K562 (cell line): ENCODE measurements around the gene TNIP1. TPM values are rescaled to one million over a fixed set of nuclear protein-coding genes. Genes with fewer than 3 reads are reported as not detected.

Experiments
- ETV5 ChIP-seq: sonication (generic); formaldehyde crosslinking; IDR thresholded peaks from 2 replicates; pipeline ENCODE4 v1.4.0; 2020; ENCODE audit warnings: low read depth, mild to moderate bottlenecking, missing genetic modification reagents
- PREB ChIP-seq: sonication (generic); formaldehyde crosslinking; IDR thresholded peaks from 2 replicates; pipeline ENCODE4 v1.8.1; 2023; ENCODE audit warnings: mild to moderate bottlenecking, missing genetic modification reagents
- STAT6 ChIP-seq: sonication (generic); formaldehyde crosslinking; IDR thresholded peaks from 2 replicates; pipeline ENCODE4 v1.8.1; 2023; ENCODE audit warnings: mild to moderate bottlenecking, missing genetic modification reagents
- ZNF512 ChIP-seq: IDR thresholded peaks from 2 replicates; pipeline ENCODE4 v1.6.1; 2016; ENCODE audit warnings: missing genetic modification characterization, missing compliant biosample characterization
- polyA plus RNA-seq, 8 experiments: library from polyadenylated mRNA; depleted of rRNA in 4 of 8; stranded (reverse) in 5 of 8; unstranded in 3 of 8; fragments of >200 nt; fragmentation: Nextera tagmentation in 2 of 8; fragmentation: Illumina TruSeq in 1 of 8; extraction: Ambion mirVana in 2 of 8; extraction: Trizol in 1 of 8; gene quantifications; 2 replicates each; pipeline versions ENCODE4 v1.2.1 to v1.2.3, GENCODE V29; 2011 to 2014; ENCODE audit warnings: inconsistent platforms in 1 of 8, missing spikeins in 1 of 8
- total RNA-seq, 7 experiments: library from RNA; depleted of rRNA in 6 of 7; stranded (reverse); fragments of >200 nt in 6 of 7; fragmentation: Illumina TruSeq in 2 of 7; extraction: Trizol in 2 of 7; gene quantifications; 2 replicates each; pipeline versions ENCODE4 v1.2.1 to v1.2.3, GENCODE V29; 2011 to 2021; ENCODE audit warnings: low replicate concordance in 1 of 7
- TF ChIP-seq, protein P1 (sequence below): sonication (generic); formaldehyde crosslinking; IDR thresholded peaks from 2 replicates; pipeline ENCODE4 v1.8.0; 2023; ENCODE audit warnings: mild to moderate bottlenecking, missing genetic modification reagents
- TF ChIP-seq, protein P2 (sequence below), 3 experiments: fragments of 200-800 bp in 1 of 3; fragments of 250-450 bp in 1 of 3; fragments of 450-650 bp in 1 of 3; sonication (Bioruptor Pico) in 1 of 3; sonication (Bioruptor generic) in 1 of 3; formaldehyde crosslinking in 1 of 3; IDR thresholded peaks; 2 replicates each; pipeline versions ENCODE4 v1.6.1 to v1.8.0; 2016 to 2022; ENCODE audit warnings: mild to moderate bottlenecking in 2 of 3, missing genetic modification characterization in 2 of 3, missing compliant biosample characterization in 1 of 3, moderate library complexity in 1 of 3

TNIP1 gene
- total and polyA plus RNA-seq, 9 of the 15 experiments (the other 6 are each of a cell fraction or from before 2014, with no cell fraction given), result 0.46 to 41.0 (median 24.6) TPM

- TF ChIP-seq ZNF512 (tag), result no peak
- TF ChIP-seq, protein P1, sequence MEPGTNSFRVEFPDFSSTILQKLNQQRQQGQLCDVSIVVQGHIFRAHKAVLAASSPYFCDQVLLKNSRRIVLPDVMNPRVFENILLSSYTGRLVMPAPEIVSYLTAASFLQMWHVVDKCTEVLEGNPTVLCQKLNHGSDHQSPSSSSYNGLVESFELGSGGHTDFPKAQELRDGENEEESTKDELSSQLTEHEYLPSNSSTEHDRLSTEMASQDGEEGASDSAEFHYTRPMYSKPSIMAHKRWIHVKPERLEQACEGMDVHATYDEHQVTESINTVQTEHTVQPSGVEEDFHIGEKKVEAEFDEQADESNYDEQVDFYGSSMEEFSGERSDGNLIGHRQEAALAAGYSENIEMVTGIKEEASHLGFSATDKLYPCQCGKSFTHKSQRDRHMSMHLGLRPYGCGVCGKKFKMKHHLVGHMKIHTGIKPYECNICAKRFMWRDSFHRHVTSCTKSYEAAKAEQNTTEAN (CRISPR knock-in tag), result no peak
- TF ChIP-seq ETV5 (CRISPR knock-in tag), result 0 out of 2 replicates have a peak, but pooled peaks have one; percentile 8
- TF ChIP-seq STAT6, result no peak
- TF ChIP-seq PREB, result 0 out of 2 replicates have a peak, but pooled peaks have one; percentile 68
- TF ChIP-seq, protein P2, sequence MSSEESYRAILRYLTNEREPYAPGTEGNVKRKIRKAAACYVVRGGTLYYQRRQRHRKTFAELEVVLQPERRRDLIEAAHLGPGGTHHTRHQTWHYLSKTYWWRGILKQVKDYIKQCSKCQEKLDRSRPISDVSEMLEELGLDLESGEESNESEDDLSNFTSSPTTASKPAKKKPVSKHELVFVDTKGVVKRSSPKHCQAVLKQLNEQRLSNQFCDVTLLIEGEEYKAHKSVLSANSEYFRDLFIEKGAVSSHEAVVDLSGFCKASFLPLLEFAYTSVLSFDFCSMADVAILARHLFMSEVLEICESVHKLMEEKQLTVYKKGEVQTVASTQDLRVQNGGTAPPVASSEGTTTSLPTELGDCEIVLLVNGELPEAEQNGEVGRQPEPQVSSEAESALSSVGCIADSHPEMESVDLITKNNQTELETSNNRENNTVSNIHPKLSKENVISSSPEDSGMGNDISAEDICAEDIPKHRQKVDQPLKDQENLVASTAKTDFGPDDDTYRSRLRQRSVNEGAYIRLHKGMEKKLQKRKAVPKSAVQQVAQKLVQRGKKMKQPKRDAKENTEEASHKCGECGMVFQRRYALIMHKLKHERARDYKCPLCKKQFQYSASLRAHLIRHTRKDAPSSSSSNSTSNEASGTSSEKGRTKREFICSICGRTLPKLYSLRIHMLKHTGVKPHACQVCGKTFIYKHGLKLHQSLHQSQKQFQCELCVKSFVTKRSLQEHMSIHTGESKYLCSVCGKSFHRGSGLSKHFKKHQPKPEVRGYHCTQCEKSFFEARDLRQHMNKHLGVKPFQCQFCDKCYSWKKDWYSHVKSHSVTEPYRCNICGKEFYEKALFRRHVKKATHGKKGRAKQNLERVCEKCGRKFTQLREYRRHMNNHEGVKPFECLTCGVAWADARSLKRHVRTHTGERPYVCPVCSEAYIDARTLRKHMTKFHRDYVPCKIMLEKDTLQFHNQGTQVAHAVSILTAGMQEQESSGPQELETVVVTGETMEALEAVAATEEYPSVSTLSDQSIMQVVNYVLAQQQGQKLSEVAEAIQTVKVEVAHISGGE (CRISPR knock-in tag; IDR thresholded peaks at IDR 0.05), result peak in 2 of 3 experiments; percentile 1 to 60; a peak in 1 of 6 replicates
Observed at GRCh38 chr5:151081431-151082281, 822 bp upstream of the TNIP1 start (continued).
